Skin epidermis (tissue), 12 donors: ENCODE results near the gene SFSWAP.

Source experiments
- H3K27ac ChIP-seq, 21 experiments: fragments of 200-600 bp; sonication (generic) in 11 of 21; one replicate each; pipeline ENCODE4 v1.5.0; 2020; ENCODE audit warnings: mild to moderate bottlenecking in 3 of 21, inconsistent platforms in 2 of 21, moderate library complexity in 2 of 21
- H3K4me3 ChIP-seq, 7 experiments: fragments of 200-600 bp; sonication (generic) in 2 of 7; one replicate each; pipeline ENCODE4 v1.5.0; 2020; ENCODE audit warnings: inconsistent platforms in 2 of 7, mild to moderate bottlenecking in 2 of 7, moderate library complexity in 1 of 7

The SFSWAP gene

DNA sequence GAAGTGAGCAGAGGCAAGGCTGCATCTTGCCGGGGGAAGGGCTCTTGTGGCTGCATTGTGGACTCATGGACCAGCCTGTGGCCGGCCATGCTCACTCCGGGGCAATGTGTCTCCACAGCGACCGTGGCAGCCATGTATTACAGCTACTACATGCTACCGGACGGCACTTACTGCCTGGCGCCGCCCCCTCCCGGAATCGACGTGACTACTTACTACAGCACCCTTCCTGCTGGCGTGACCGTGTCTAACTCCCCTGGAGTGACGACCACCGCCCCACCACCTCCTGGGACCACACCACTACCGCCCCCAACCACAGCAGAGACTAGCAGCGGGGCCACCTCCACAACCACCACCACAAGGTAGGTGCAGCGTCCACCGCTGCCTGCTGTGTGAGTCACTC lies 42.1 kb downstream of the SFSWAP start:
- no peak overlapping the region for H3K27ac ChIP-seq
- H3K4me3 ChIP-seq: no peak overlapping the region

DNA sequence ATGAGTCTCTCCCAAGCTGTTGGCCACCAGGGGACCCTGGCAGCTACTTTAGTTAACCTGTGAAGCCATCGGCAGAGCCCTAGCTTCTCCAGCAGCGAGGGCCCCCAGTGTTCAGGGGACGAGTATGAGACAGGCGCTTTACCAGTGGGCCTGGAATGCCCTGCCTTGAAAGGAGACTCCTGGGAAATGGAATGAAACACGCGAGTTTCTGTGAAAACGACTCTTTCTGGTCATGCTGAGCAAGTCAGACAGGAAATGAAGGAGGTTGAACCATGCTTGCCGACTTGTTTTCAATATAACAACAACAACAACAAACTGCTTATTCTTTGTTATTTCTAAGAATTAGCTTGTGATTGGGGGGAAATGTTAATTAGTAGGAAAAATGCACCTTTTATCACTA lies 42.9 kb downstream of the SFSWAP start:
- Histone ChIP-seq H3K4me3 (no peak overlapping the region), H3K27ac (no peak overlapping the region)

DNA sequence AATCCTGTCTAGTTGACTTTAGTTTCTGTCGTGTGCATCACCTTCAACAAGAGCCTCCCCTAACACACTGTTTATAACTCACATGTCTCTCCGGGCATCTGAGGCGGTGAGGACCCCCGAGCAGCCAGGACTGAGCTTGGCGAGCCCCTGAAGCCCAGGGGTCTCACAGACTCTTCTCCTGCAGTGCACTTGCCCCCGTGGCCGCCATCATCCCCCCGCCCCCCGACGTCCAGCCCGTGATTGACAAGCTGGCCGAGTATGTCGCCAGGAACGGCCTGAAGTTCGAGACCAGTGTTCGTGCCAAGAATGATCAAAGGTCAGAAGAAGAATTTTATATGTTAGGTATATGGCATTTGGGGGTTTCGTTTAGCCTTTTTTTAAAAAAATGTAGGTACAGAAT lies 43.3 kb downstream of the SFSWAP start:
- Histone ChIP-seq H3K4me3 (no peak overlapping the region), H3K27ac (no peak overlapping the region)

- Histone ChIP-seq H3K4me3 (no peak overlapping the region), H3K27ac (no peak overlapping the region)
Observed at GRCh38 chr12:131755305-131756113, 44.6 kb downstream of the SFSWAP start.

GRCh38 chr12:131756441-131756840 lies 45.6 kb downstream of the SFSWAP start:
- Histone ChIP-seq H3K27ac (no peak overlapping the region), H3K4me3 (no peak overlapping the region)

DNA sequence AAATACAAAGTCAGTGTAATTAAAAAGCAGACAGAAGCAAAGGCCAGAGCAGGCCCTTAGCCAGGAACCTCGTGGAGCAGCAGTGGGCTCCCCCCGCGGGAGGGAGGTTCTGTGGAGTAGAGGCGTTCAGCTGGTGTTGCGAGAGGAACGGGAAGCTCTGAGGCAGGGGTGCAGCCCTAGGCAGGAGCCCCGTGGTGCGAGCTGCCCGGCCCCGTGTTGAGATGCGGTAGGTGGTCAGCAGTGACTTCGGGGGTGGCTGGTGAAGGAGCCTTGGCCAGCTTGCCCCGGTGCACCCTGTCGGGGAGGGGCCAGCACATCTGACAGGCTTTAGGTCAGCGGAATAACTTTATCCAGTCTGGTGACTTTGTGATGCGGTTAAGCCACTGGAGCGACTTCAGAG lies 46.2 kb downstream of the SFSWAP start:
- peak overlapping the region in 2 of 21 experiments; percentile 31 to 68 for H3K27ac ChIP-seq
- H3K4me3 ChIP-seq: no peak overlapping the region

- Histone ChIP-seq H3K27ac (peak overlapping the region in 2 of 21 experiments; percentile 2 to 68), H3K4me3 (no peak overlapping the region)
Observed at GRCh38 chr12:131758016-131758739, 47.3 kb downstream of the SFSWAP start.

- Histone ChIP-seq H3K27ac (peak overlapping the region in 1 of 21 experiments; percentile 68), H3K4me3 (no peak overlapping the region)
Observed at GRCh38 chr12:131759176-131759575, 48.3 kb downstream of the SFSWAP start.

- H3K4me3 ChIP-seq: no peak overlapping the region
Observed at GRCh38 chr12:131761638-131762037, 50.7 kb downstream of the SFSWAP start.

GRCh38 chr12:131764738-131765137 lies 53.8 kb downstream of the SFSWAP start:
- H3K4me3 ChIP-seq: no peak overlapping the region
- H3K27ac ChIP-seq: peak overlapping the region in 1 of 21 experiments; percentile 7

More at GRCh38 chr12:131761638-131762037, 50.7 kb downstream of the SFSWAP start:
- no peak overlapping the region for H3K27ac ChIP-seq

DNA sequence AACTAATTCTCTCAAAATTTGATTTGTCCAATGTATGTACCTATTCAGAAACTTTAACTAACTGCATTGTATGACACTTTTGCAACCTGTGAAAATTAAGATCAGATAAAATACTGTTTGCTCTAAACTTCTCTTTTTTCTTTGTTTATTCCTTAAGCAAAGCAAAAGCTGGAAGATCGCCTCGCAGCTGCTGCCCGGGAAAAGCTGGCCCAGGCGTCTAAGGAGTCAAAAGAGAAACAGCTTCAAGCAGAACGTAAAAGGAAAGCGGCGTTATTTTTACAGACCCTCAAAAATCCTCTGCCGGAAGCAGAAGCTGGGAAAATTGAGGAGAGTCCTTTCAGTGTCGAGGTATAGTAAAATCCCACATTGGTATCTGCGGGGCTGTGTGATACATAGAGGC lies 55.1 kb downstream of the SFSWAP start:
- H3K27ac ChIP-seq: peak overlapping the region in 2 of 21 experiments; percentile 2 to 28
- H3K4me3 ChIP-seq: no peak overlapping the region

DNA sequence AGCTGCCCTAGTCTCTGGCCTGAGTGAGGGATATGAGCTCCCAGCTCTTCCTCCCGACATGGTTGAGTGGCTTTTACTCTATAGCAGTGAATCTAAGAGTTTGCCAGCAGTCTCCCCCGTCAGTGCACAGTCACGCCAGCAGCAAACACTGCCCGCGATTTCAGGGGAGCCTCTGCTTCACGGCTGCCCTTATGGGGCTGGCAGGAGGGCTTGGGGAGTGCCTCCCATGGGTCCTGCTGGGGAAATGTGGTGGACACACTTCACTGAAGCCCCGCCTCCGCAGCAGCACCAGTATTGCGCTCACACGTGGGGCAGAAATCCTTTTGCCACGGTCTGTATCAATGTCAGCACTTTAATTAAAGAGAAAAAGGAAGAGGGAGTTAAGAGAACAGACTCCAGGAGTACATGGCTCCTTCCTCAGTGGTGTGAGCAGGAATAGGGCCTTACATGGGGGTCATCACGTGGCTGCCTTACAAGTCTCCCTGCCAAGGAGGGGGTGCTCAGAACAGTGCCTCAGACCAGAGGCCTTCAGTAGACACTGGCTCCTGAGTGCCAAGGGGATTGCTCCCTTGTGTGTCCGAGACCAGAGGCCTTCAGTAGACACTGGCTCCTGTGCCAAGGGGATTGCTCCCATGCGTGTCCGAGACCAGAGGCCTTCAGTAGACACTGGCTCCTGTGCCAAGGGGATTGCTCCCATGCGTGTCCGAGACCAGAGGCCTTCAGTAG lies 55.7 kb downstream of the SFSWAP start:
- peak overlapping the region in 2 of 21 experiments; percentile 2 to 28 for H3K27ac ChIP-seq
- no peak overlapping the region for H3K4me3 ChIP-seq

- H3K4me3 ChIP-seq: no peak overlapping the region
- no peak overlapping the region for H3K27ac ChIP-seq
Observed at GRCh38 chr12:131770120-131770519, 59.2 kb downstream of the SFSWAP start.

GRCh38 chr12:131771965-131772364 lies 61.1 kb downstream of the SFSWAP start:
- H3K27ac ChIP-seq: no peak overlapping the region
- H3K4me3 ChIP-seq: no peak overlapping the region

GRCh38 chr12:131773582-131774221 lies 62.8 kb downstream of the SFSWAP start:
- H3K27ac ChIP-seq: peak overlapping the region in 1 of 21 experiments; percentile 79
- no peak overlapping the region for H3K4me3 ChIP-seq

DNA sequence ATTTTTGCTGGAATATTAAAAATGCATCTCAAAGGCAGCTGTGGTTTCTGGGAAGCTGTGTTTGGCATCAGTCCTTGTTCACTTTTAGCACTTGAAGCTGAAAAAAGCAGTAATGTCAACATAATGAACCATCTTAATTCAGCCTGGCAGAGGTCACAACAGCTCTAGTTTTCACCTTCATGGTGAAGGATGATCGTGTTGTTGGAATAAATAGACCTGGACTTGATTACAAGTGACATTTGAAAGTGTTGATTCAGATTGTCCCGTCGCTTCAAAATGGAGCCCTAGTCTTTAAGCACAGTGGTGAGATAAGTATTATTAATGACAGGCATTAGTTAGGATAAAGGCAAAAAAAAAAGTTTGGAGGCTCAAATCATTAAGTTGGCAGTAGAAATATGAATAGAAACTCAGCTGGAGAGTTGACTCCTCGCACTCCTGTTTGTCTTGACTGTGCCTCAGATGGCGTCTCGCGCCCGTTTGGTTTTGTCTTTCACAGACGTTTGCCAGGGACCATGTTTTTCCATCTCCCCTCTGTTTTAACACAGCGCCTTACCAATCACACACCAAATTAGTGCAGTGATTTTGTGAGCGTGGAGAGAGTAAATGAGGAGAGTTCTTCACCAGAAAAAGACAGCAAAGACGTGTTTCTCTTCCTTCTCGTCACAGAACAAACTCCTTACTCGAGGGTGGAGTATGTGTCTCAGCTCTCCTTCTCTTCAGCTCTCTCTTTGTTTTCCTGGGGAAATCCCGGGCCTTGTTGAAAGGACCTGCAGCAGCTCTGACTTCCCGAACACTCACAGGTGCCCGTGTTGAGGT lies 63.9 kb downstream of the SFSWAP start:
- H3K4me3 ChIP-seq: no peak overlapping the region
- H3K27ac ChIP-seq: peak overlapping the region in 9 of 21 experiments; percentile 6 to 63 (median 40)

GRCh38 chr12:131775392-131776236 lies 64.7 kb downstream of the SFSWAP start:
- H3K27ac ChIP-seq: peak overlapping the region in 8 of 21 experiments; percentile 6 to 63 (median 41)
- H3K4me3 ChIP-seq: no peak overlapping the region
